Thymus (tissue), 11 donors: ENCODE results near the gene LCE3D. TPM values are rescaled to one million over a fixed set of nuclear protein-coding genes. Genes with fewer than 3 reads are reported as not detected.
"Not testable (repeated sequence)": the region's sequence is repeated elsewhere in the genome, so short reads cannot be mapped to it uniquely, and the experiment has no call there.

ENCODE experiments used
- DNase-seq, 9 donors: peaks; one replicate each; pipeline ENCODE4 v3.0.0-alpha.2; 2013; ENCODE audit warnings: low spot score in 9 of 9, low read depth in 6 of 9, missing footprints in 1 of 9
- H3K27ac ChIP-seq, 2 donors: one replicate each; pipeline ENCODE4 v1.5.1; 2013; ENCODE audit warnings: control low read depth in 1 of 2, low read depth in 1 of 2, low read length in 1 of 2, mild to moderate bottlenecking in 1 of 2, moderate library complexity in 1 of 2
- H3K27me3 ChIP-seq, 2 donors: one replicate each; pipeline ENCODE4 v1.5.1; 2013; ENCODE audit warnings: low read length in 1 of 2; ENCODE audit not compliant: control insufficient read depth in 2 of 2, insufficient read depth in 1 of 2
- H3K36me3 ChIP-seq, 2 donors: one replicate each; pipeline ENCODE4 v1.5.1; 2013; ENCODE audit warnings: low read length in 1 of 2, mild to moderate bottlenecking in 1 of 2, moderate library complexity in 1 of 2; ENCODE audit not compliant: control insufficient read depth in 2 of 2, insufficient read depth in 2 of 2
- H3K4me1 ChIP-seq, 2 donors: one replicate each; pipeline ENCODE4 v1.5.1; 2013; ENCODE audit warnings: low read length in 2 of 2; ENCODE audit not compliant: control insufficient read depth in 2 of 2, insufficient read depth in 2 of 2
- H3K4me3 ChIP-seq, 2 donors: one replicate each; pipeline ENCODE4 v1.5.1; 2013; ENCODE audit warnings: low read length in 2 of 2, control low read depth in 1 of 2, mild to moderate bottlenecking in 1 of 2
- H3K9me3 ChIP-seq, 2 donors: one replicate each; pipeline ENCODE4 v1.5.1; 2013; ENCODE audit warnings: low read length in 1 of 2, mild to moderate bottlenecking in 1 of 2; ENCODE audit not compliant: control insufficient read depth in 2 of 2, insufficient read depth in 1 of 2
- whole genome bisulfite sequencing: extraction: QIAGEN DNeasy Blood & Tissue Kit; methylation state at CpG from one replicate; pipeline ENCODE4 v1.1.7; 2013; 5-methylcytosine and 5-hydroxymethylcytosine counted together
- polyA plus RNA-seq: library from polyadenylated mRNA; stranded (reverse); fragments of 200-250 nt; gene quantifications from one replicate; pipeline ENCODE4 v1.2.3, GENCODE V29; 2013
- total RNA-seq: library from RNA; stranded (reverse); fragments of 120-200 nt; gene quantifications from one replicate; pipeline ENCODE4 v1.2.4, GENCODE V29; 2013
- donor health status: healthy.

LCE3D gene
- total and polyA plus RNA-seq, 2 donors: 15.7 TPM; not detected in 1

- H3K36me3 ChIP-seq: no peaks in the 10 kb centered on the region
- no peaks in the 10 kb centered on the region for H3K27me3 ChIP-seq
- no peaks in the 10 kb centered on the region for H3K9me3 ChIP-seq
- no peak overlapping the region for H3K27ac ChIP-seq
- H3K4me3 ChIP-seq: no peak overlapping the region
- WGBS: 85% methylated on average over 1 of the region's 1 CpG
- no peak for DNase-seq
- H3K4me1 ChIP-seq: no peaks in the 10 kb centered on the region
Observed at GRCh38 chr1:152582647-152583046, 2.3 kb upstream of the LCE3D start.

GRCh38 chr1:152579526-152579925 lies 790 bp downstream of the LCE3D start:
- H3K4me3 ChIP-seq, H3K9me3 ChIP-seq, H3K27ac ChIP-seq, H3K36me3 ChIP-seq, DNase-seq, H3K27me3 ChIP-seq, H3K4me1 ChIP-seq: not testable (repeated sequence)
- WGBS: 97% methylated on average over 9 of the region's 9 CpGs

GRCh38 chr1:152577168-152577567 lies 3.1 kb downstream of the LCE3D start:
- WGBS: 94% methylated on average over 2 of the region's 2 CpGs
- DNase-seq: no peak
- Histone ChIP-seq H3K9me3 (no peaks in the 10 kb centered on the region), H3K27ac (no peak overlapping the region), H3K27me3 (no peaks in the 10 kb centered on the region), H3K4me1 (no peaks in the 10 kb centered on the region), H3K36me3 (no peaks in the 10 kb centered on the region), H3K4me3 (no peak overlapping the region)

GRCh38 chr1:152566681-152567080 lies 13.6 kb downstream of the LCE3D start, which contains the start of gene LCE3E:
Gene LCE3E, minus strand, starts transcription at chr1:152566780. Its CDS starts 572 bp downstream, at chr1:152566208.
- H3K4me3 ChIP-seq: no peak within 1 kb of the TSS
- no peaks in the 10 kb centered on the region for H3K9me3 ChIP-seq
- H3K27ac ChIP-seq: no peak within 1 kb of the TSS
- H3K27me3 ChIP-seq: no peaks in the 10 kb centered on the region
- no peaks in the 10 kb centered on the region for H3K36me3 ChIP-seq
- WGBS: 92% methylated on average over 1 of the region's 1 CpG
- no peak for DNase-seq
- H3K4me1 ChIP-seq: no peaks in the 10 kb centered on the region

GRCh38 chr1:152565535-152566215 lies 14.6 kb downstream of the LCE3D start:
- Histone ChIP-seq H3K9me3 (no peaks in the 10 kb centered on the region), H3K4me1 (no peaks in the 10 kb centered on the region), H3K27ac (no peak overlapping the region), H3K36me3 (no peaks in the 10 kb centered on the region), H3K4me3 (no peak overlapping the region), H3K27me3 (no peaks in the 10 kb centered on the region)
- WGBS: 90% methylated on average over 14 of the region's 14 CpGs
- no peak for DNase-seq

- H3K27ac ChIP-seq: no peak overlapping the region
- H3K9me3 ChIP-seq: no peaks in the 10 kb centered on the region
- H3K36me3 ChIP-seq: no peaks in the 10 kb centered on the region
- H3K27me3 ChIP-seq: no peaks in the 10 kb centered on the region
- no peak overlapping the region for H3K4me3 ChIP-seq
- no peaks in the 10 kb centered on the region for H3K4me1 ChIP-seq
- WGBS: 86% methylated on average over 2 of the region's 2 CpGs
- DNase-seq: no peak
Observed at GRCh38 chr1:152565115-152565514, 15.2 kb downstream of the LCE3D start.

GRCh38 chr1:152548358-152548757 lies 32.0 kb downstream of the LCE3D start:
- not testable (repeated sequence) for H3K27ac ChIP-seq, H3K4me3 ChIP-seq, H3K36me3 ChIP-seq, DNase-seq, H3K4me1 ChIP-seq, H3K9me3 ChIP-seq, H3K27me3 ChIP-seq
- 67% methylated on average over 1 of the region's 1 CpG for WGBS

- no peak overlapping the region for H3K27ac ChIP-seq
- H3K4me3 ChIP-seq: no peak overlapping the region
- DNase-seq: no peak
- no peaks in the 10 kb centered on the region for H3K36me3 ChIP-seq
- no peaks in the 10 kb centered on the region for H3K27me3 ChIP-seq
- H3K4me1 ChIP-seq: no peaks in the 10 kb centered on the region
- 13% methylated on average over 1 of the region's 1 CpG for WGBS
- no peaks in the 10 kb centered on the region for H3K9me3 ChIP-seq
Observed at GRCh38 chr1:152546704-152547103, 33.6 kb downstream of the LCE3D start.

- Histone ChIP-seq H3K36me3 (no peaks in the 10 kb centered on the region), H3K9me3 (no peaks in the 10 kb centered on the region), H3K27me3 (no peaks in the 10 kb centered on the region), H3K4me3 (no peak overlapping the region), H3K27ac (no peak overlapping the region), H3K4me1 (no peaks in the 10 kb centered on the region)
- DNase-seq: no peak
- 64% methylated on average over 4 of the region's 4 CpGs for WGBS
Observed at GRCh38 chr1:152543820-152544219, 36.5 kb downstream of the LCE3D start.
